Omental fat pad (tissue), 4 donors: ENCODE results near the gene UTF1. TPM values are rescaled to one million over a fixed set of nuclear protein-coding genes. Genes with fewer than 3 reads are reported as not detected.

Experiments used
- ATAC-seq: fragments of 150-250 bp; one replicate; pipeline ENCODE4 v1.9.1; 2016; ENCODE audit warnings: mild to moderate bottlenecking, moderate library complexity; ENCODE audit not compliant: low FRiP score
- DNase-seq: peaks from one replicate; pipeline ENCODE4 v3.0.0-alpha.2; 2019; ENCODE audit warnings: low spot score
- total RNA-seq, 4 donors: library from RNA; depleted of rRNA; stranded (reverse); fragments of >200 nt; gene quantifications; one replicate each; pipeline ENCODE4 v1.1.0, GENCODE V29; 2016
- TF ChIP-seq, protein P1 (sequence below), 3 donors: fragments of 450-650 bp; IDR thresholded peaks; one replicate each; pipeline ENCODE4 v1.5.1; 2016 to 2017; ENCODE audit warnings: antibody characterized with exemption in 3 of 3, mild to moderate bottlenecking in 3 of 3, moderate library complexity in 2 of 3

The UTF1 gene
- total RNA-seq, 4 donors from 2014 or later: not detected

DNA sequence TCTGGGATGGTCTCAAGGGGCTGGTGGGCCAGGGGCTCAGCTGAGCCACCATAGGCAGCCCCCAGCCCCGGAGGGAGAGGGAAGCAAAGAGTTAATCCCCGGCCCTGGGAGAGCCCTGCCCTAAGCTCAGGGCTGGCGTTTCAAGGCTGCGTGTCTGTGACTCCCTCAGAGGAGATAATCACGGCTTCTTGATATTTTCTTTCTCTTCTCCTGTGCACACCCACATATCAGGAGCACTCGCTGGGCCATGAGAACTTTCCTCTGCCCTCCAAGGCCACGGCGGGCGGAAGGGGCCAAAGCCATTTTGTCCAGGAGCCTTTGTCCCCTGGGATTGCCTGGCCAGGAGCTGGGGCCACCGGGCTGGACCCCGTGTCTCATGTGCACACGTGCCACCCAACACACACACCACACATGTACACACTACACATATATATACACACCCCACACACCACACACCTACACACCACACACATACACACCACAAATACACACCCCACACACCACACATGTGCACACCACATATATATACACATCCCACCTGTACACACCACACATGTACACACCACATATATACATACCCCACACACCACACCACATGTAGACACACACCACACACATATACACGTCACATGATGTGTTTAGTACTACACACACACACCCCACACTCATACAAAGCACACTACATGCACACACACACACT is 24.6 kb downstream of the UTF1 start:
- TF ChIP-seq, protein P1, sequence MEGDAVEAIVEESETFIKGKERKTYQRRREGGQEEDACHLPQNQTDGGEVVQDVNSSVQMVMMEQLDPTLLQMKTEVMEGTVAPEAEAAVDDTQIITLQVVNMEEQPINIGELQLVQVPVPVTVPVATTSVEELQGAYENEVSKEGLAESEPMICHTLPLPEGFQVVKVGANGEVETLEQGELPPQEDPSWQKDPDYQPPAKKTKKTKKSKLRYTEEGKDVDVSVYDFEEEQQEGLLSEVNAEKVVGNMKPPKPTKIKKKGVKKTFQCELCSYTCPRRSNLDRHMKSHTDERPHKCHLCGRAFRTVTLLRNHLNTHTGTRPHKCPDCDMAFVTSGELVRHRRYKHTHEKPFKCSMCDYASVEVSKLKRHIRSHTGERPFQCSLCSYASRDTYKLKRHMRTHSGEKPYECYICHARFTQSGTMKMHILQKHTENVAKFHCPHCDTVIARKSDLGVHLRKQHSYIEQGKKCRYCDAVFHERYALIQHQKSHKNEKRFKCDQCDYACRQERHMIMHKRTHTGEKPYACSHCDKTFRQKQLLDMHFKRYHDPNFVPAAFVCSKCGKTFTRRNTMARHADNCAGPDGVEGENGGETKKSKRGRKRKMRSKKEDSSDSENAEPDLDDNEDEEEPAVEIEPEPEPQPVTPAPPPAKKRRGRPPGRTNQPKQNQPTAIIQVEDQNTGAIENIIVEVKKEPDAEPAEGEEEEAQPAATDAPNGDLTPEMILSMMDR (IDR thresholded peaks at IDR 0.05): no peak
- DNase-seq (no peak), ATAC-seq (no peak)

GRCh38 chr10:133255323-133255722 is 25.3 kb downstream of the UTF1 start:
- ATAC-seq (no peak), DNase-seq (no peak)
- TF ChIP-seq, protein P1 (IDR thresholded peaks at IDR 0.05): no peak

GRCh38 chr10:133257489-133258065 is 27.6 kb downstream of the UTF1 start:
- ATAC-seq (peak; percentile 53), DNase-seq (peak; percentile 43)
- TF ChIP-seq, protein P1 (IDR thresholded peaks at IDR 0.05): no peak

DNA sequence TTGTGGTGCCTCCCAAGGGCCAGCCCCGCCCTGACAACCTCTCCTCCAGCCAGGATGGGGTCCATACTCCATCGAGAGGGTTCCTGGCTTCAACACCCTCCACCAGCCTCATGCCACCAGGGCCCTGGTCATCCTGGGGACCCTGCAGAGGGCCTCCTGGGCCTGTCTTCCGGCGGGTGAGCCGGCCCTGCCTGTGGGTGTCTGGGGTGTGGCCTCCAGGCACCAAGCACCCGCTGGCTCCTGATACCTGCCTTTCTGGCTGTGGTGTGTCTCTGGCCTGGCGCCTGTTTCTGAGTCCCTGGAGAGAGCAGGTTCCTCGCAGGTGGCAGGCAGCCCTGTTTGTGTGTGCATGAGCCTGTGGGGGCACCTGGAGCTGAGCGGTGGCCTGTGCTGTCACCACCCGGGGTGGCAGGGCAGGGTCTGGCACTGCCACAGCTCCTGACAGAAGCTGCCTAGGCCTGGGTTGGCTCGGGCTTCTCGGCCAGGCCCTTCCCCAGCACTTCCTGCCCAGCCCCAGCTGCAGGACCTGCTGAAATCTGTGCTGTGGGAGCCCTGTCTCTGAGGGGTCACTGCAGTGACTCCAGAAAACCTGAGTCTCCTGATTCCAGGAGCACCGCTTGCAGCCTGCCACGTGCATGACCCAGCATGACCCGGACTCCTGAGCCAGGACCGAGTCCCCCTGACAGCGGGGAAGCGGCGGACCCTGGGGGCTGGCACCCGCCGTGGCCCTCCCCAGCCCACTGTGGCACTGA is 28.2 kb downstream of the UTF1 start:
- TF ChIP-seq, protein P1 (IDR thresholded peaks at IDR 0.05): no peak
- DNase-seq: no peak
- no peak for ATAC-seq

GRCh38 chr10:133258818-133259601 is 29.0 kb downstream of the UTF1 start:
- DNase-seq (peak; percentile 64), ATAC-seq (peak; percentile 24)
- TF ChIP-seq, protein P1 (IDR thresholded peaks at IDR 0.05): no peak

- ATAC-seq (no peak), DNase-seq (no peak)
- TF ChIP-seq, protein P1 (IDR thresholded peaks at IDR 0.05): no peak
Observed at GRCh38 chr10:133259602-133259989, 29.6 kb downstream of the UTF1 start.
